SU-DHL-6 (cell line): ENCODE results near the gene KLF13.

ENCODE experiments used
- CTCF ChIP-seq: fragments of 200-600 bp; sonication (generic); IDR thresholded peaks from one replicate; pipeline ENCODE4 v1.5.1; 2017; ENCODE audit warnings: antibody characterized with exemption, mild to moderate bottlenecking, low read length, moderate library complexity; ENCODE audit not compliant: insufficient read depth, poor library complexity, severe bottlenecking
- EZH2phosphoT487 ChIP-seq: fragments of 200-600 bp; sonication (generic), shearing (Covaris generic); conservative IDR thresholded peaks from 2 replicates; pipeline ENCODE4 v1.6.1; 2018; ENCODE audit warnings: mild to moderate bottlenecking, antibody characterized with exemption, low read length, moderate library complexity, mixed read lengths

DNA sequence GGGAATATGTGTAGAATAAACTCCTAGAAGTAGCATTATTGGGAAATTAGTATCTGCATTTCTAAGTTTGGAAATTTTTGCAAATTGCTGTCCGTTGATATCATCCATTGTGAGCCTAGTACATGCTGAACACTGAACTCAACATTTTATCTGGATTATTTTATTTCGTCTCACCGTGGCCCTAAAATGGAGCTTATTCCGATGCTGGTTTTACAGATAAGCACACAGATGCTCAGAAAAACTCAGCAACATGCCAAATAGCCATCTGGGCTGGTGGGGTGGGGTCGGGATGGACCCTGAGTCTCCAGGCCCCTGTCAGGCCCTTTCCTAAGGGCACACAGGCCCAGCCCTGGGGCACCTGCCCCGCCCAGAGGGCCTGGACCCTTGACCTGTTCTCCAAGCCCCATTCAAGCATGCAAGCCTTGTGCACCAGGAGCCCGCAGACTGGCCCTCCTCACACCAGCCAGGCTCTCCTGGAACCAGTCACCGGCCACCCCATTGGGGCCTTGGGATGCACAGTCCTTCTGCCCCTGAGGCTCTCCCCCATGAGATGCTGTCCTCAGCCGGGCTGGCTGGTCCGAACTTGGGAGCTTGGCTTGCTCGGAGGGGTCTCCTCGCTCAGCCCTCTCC, 20.7 kb upstream of the KLF13 start:
- no peak for TF ChIP-seq CTCF
- no peak for TF ChIP-seq EZH2phosphoT487
